Fibroblast of gingiva (primary cell): ENCODE results near the gene LRRC27.
"Not testable (repeated sequence)": the region's sequence is repeated elsewhere in the genome, so short reads cannot be mapped to it uniquely, and the experiment has no call there.

ENCODE experiments used
- DNase-seq: peaks from one replicate; pipeline ENCODE4 v3.0.0-alpha.2; 2011; ENCODE audit warnings: low read depth

LRRC27 gene

GRCh38 chr10:132337854-132338253, 5.9 kb downstream of the LRRC27 start:
- DNase-seq, result not testable (repeated sequence)

DNA sequence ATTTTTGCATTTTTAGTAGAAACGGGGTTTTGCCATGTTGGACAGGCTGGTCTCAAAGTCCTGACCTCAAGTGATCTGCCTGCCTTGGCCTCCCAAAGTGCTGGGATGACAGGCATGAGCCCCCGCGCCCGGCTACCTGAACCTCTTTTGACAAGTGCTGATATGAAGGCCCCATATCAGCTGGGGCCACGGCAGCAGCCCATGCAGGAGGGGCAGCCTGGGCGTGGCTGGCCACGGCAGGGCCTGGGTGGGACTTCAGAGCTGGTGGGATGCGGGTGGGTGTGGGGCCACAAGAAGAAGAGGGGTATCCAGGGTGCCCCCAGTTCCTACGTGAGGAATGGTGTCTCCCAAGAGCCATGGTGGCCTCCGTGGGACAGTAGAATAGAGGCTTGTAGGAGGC, 6.9 kb downstream of the LRRC27 start:
- DNase-seq, result no peak

DNA sequence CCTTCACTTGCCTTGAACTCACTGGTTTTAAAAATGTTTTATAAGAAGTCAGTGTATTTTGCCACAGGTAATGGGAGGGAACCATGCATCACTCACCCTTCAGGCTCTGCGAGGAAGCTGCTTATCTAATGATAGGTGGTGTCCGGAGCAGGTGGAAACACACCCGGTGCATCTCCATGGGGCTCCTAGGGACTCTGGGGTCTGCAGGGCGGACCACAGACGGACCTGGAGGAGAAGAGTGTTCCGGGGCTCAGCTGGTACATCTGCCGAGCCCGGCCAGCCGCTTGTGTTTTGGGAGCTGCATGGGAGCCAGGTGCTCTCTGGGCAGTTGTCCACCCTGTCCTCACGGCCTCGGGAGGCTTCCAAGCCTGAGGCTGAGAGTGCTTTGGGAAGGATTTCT, 7.3 kb downstream of the LRRC27 start:
- DNase-seq, result no peak

GRCh38 chr10:132341017-132341416, 9.0 kb downstream of the LRRC27 start:
- DNase-seq, result no peak

DNA sequence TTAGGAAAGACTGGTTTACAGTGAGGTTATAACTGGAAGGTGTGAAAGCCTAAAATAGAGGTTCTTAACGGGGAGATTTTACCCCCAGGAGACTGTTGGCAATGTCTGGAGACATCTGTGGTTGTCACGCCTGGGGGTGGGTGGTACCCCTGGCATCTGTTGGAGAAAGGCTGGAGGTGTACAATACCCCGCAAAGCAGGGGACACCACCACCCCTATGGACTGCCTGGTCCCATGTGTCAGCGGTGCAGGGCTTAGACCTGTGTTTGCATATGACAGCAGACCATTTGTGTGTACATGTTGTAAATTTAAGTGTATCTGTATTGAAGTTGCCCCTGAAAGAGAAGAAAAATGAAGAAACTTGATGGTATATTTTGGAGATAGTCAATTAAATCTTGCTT, 9.8 kb downstream of the LRRC27 start:
- no peak for DNase-seq

- DNase-seq, result no peak
Observed at GRCh38 chr10:132342553-132342952, 10.6 kb downstream of the LRRC27 start.

DNA sequence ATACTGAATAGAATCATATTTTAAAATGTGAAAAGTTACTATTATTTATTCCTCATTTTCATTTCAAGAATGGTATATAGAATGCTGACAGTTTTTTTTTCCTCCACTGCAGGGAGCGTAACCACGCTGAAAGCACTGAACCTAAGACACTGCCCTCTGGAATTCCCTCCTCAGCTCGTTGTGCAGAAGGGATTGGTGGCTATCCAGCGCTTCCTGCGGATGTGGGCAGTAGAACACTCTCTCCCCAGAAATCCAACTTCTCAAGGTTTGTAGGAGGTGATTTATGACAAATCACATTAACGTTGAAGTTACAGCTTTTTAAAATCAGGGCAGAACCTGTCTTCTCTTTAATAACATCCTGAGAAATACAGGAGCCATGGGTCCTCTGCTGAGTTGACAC, 12.4 kb downstream of the LRRC27 start:
- DNase-seq, result no peak

DNA sequence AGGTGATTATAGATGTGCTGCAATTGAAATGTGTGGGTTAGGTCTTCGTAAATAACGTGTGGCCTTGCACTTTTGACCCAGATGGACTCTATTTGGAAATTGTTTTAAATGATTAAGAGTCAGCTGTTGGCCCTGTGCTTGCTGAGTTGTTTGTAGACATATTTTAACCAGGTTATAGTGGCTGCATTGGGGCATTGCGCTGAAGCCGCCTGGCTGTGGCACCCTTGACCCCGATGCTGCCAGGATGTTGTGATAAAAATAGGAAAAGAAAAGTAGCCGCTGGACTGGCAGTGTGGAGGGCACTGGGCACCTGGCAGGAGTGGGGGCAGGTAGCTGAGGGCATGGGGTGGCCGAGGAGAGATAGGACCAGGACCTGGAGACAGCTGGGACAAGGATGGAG, 13.4 kb downstream of the LRRC27 start:
- DNase-seq, result no peak

DNA sequence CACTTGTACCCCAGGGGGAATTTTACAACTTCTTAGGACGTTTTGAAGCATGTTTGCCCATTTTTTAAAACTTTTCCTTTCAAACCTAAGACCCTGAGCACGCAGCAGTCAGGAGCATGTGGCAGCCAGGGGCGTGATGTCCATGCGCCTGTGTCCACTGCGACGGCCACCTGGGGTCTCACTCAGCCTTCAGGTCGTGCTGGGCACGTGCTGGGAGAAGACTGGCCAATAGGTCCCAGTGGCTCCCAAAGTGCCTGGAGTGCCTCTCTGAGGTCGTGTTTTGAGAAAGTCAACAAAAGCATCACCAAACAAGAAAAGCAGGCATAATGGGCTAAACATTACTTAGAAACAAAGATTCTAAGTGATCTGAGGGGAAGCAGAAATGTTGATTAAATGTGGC, 14.8 kb downstream of the LRRC27 start:
- no peak for DNase-seq

GRCh38 chr10:132347211-132347930, 15.4 kb downstream of the LRRC27 start:
- DNase-seq, result no peak

DNA sequence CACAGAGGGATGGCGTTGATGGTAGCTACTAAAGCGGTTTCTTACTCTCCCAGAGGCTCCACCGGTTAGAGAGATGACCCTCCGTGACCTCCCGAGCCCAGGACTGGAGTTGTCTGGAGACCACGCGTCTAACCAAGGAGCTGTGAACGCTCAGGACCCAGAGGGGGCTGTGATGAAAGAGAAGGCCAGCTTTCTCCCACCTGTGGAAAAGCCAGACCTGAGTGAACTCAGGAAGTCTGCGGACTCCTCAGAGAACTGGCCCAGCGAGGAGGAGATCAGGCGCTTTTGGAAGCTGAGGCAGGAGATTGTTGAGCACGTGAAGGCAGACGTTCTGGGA, 15.9 kb downstream of the LRRC27 start:
- DNase-seq, result no peak

GRCh38 chr10:132349766-132350165, 17.8 kb downstream of the LRRC27 start:
- DNase-seq, result no peak

DNA sequence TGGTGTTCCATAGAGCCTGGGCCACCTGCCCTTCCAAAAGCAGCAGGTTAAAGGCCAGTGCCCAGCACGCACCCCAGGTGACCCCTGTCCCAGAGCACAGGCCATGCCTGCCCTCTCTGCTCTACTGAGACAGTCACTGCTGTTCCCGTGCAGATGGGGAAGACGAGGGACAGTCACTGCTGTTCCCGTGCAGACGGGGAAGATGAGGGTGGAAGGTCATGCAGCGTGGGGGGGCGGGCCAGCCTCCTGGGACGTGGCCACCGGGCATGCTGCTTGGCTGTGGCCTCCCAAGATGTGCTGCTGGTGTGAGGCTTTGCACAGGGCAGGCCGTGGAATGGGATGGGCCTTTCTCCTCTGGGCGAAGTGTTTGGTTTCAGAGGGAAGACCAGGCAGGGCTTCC, 18.4 kb downstream of the LRRC27 start:
- no peak for DNase-seq

GRCh38 chr10:132350946-132351345, 19.0 kb downstream of the LRRC27 start:
- no peak for DNase-seq

DNA sequence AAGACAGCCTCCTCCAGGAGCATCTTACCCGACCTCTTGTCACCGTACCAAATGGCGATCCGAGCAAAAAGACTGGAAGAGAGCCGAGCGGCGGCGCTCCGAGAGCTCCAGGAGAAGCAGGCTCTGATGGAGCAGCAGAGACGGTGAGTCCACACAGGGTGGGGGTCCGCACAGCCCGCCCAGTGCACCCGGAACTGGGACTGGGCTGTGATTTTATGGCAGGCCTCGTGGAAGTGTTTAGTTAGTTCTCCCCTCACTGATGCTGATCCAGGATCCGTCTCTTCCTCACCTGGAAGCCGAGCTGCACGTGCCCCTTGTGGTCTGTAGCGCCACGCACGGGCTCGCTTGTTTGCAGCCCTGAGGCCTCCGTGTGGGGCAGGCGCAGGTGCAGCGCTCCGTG, 19.6 kb downstream of the LRRC27 start:
- no peak for DNase-seq

DNA sequence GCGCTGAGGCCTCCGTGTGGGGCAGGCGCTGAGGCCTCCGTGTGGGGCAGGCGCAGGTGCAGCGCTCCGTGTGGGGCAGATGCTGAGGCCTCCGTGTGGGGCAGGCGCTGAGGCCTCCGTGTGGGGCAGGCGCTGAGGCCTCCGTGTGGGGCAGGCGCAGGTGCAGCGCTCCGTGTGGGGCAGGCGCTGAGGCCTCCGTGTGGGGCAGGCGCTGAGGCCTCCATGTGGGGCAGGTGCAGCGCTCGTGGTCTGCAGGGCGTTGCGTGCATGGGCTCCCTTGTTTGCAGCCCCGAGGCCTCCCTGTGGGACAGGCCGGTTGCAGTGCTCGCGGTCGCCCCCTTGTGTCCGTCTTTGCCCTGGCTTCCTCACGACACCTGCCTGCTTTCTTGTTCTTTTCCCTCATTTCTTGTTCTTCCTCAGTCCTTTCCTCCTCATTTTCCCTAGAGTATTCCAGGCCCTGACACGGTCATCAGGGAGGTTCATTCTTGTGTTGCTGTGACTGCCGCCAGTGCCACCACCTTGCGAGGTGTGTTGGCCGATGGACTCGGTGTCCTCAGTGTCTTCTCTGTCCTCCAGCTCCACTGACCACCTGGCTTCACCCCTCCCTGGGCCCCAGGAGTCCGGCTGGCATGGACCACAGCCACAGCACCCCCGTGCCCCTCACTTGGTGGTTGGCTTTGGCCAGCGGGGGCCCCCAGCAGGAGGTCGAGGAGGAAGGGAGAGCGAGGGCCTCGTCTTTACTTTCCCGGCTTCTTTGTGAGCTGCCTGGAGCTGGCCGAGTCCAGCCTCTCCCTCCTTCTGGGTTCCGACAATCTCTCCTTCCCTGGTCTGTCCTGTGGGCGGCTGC, 20.7 kb downstream of the LRRC27 start:
- peak; percentile 35 for DNase-seq

- no peak for DNase-seq
Observed at GRCh38 chr10:132353456-132354355, 21.7 kb downstream of the LRRC27 start.

- DNase-seq, result no peak
Observed at GRCh38 chr10:132354356-132355094, 22.5 kb downstream of the LRRC27 start.

DNA sequence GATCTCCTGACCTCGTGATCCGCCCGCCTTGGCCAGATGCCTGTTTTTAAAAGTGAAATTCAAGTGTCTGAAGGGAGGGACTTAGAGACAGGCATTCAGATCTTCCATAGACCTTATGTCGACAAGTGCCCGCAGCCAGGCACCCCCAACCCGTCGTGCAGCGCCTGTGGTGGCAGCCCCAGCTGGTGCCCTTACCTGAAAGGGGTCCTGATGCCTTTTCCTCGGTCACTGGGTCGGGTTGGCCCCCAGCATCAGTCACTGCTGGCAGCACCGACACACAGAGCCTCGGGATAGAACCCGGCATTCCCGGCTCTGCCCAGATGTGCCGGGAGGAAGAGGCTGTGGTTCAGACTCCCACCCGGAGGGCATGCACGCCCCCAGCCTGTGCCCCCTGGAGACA, 23.3 kb downstream of the LRRC27 start:
- DNase-seq, result no peak

- DNase-seq, result no peak
Observed at GRCh38 chr10:132355754-132356153, 23.8 kb downstream of the LRRC27 start.

DNA sequence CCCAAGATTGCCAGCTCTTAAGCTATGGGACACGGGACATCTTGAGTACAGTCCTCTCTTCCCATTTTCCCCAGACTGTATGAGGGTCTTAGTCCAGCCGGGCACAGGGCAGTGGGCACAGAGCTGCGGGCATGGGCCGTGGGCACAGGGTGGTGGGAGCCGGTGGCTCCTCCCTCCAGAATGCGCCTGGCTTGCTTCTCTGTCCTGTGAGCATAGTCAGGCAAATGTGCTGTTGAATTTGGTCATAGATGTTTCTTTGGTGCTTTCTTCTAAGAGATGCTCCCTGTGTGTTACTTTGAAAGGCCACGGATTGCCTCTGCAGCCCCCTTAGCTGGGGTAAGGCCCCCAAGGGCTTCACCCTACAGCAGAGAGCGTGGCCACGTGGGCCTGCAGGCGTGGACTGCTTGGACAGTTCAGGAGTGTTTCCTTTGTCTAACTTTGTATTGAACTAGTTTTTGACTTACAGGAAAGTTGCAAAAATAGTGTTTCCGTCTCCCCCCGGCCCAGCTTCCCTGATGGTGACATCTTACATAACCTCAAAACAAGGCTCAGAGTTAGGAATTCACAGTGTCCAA, 24.7 kb downstream of the LRRC27 start:
- no peak for DNase-seq
